GM23338 (cell line): ENCODE measurements around the gene PPP1R9B. TPM values are rescaled to one million over a fixed set of nuclear protein-coding genes. Genes with fewer than 3 reads are reported as not detected.

ENCODE experiments used
- ATAC-seq: fragments of 200-7000 bp; cut with Tn5 transposase; 3 replicates; pipeline ENCODE4 v1.9.1; 2020
- DNase-seq: peaks from one replicate; pipeline ENCODE4 v3.0.0-alpha.2; 2015; ENCODE audit warnings: low spot score
- H2AFZ ChIP-seq: fragments of 200-600 bp; sonication (generic); 2 replicates; pipeline ENCODE4 v1.8.0; 2016; ENCODE audit warnings: antibody characterized with exemption, mild to moderate bottlenecking, moderate library complexity
- H3F3A ChIP-seq: fragments of 200-600 bp; sonication (generic); replicated peaks from 2 replicates; pipeline ENCODE4 v1.8.0; 2017; ENCODE audit warnings: antibody characterized with exemption, mixed run types, low read depth
- H3K27ac ChIP-seq: fragments of 200-600 bp; sonication (generic); 2 replicates; pipeline ENCODE4 v1.6.1; 2016; ENCODE audit warnings: low read depth
- H3K27me3 ChIP-seq: fragments of 200-600 bp; sonication (generic); 2 replicates; pipeline ENCODE4 v1.8.0; 2016; ENCODE audit warnings: mild to moderate bottlenecking, mixed run types, moderate library complexity; ENCODE audit not compliant: insufficient read depth
- H3K36me3 ChIP-seq: fragments of 200-600 bp; sonication (generic); 2 replicates; pipeline ENCODE4 v1.8.0; 2016; ENCODE audit warnings: mild to moderate bottlenecking; ENCODE audit not compliant: insufficient read depth
- H3K4me1 ChIP-seq: fragments of 200-600 bp; sonication (generic); 2 replicates; pipeline ENCODE4 v1.8.0; 2016; ENCODE audit warnings: mild to moderate bottlenecking, moderate library complexity; ENCODE audit not compliant: insufficient read depth
- H3K4me2 ChIP-seq: fragments of 200-600 bp; sonication (generic); 2 replicates; pipeline ENCODE4 v1.7.1; 2017; ENCODE audit warnings: mixed run types
- H3K4me3 ChIP-seq: fragments of 200-600 bp; sonication (generic); 2 replicates; pipeline ENCODE4 v1.6.1; 2016; ENCODE audit warnings: mixed run types
- H3K79me2 ChIP-seq: fragments of 200-600 bp; sonication (generic); replicated peaks from 2 replicates; pipeline ENCODE4 v1.8.0; 2017; ENCODE audit warnings: mild to moderate bottlenecking; ENCODE audit not compliant: insufficient read depth
- H3K9me2 ChIP-seq: fragments of 200-600 bp; sonication (generic); 2 replicates; pipeline ENCODE4 v1.8.0; 2017; ENCODE audit not compliant: insufficient read depth
- H4K20me1 ChIP-seq: fragments of 200-600 bp; sonication (generic); replicated peaks from 2 replicates; pipeline ENCODE4 v1.8.0; 2017; ENCODE audit warnings: mild to moderate bottlenecking; ENCODE audit not compliant: insufficient read depth
- H3K27ac Mint-ChIP-seq: 2 replicates; pipeline ENCODE4 v1.8.0; 2020; ENCODE audit warnings: inconsistent platforms, mild to moderate bottlenecking, moderate library complexity, mixed read lengths
- H3K27me3 Mint-ChIP-seq: 3 replicates; pipeline ENCODE4 v1.8.0; 2022; ENCODE audit warnings: low read depth, mild to moderate bottlenecking, moderate library complexity, mixed read lengths, inconsistent platforms; ENCODE audit not compliant: insufficient read depth, poor library complexity
- H3K36me3 Mint-ChIP-seq: 3 replicates; pipeline ENCODE4 v1.8.0; 2021; ENCODE audit warnings: low read depth, mild to moderate bottlenecking, inconsistent platforms, moderate library complexity, mixed read lengths
- H3K4me1 Mint-ChIP-seq: 3 replicates; pipeline ENCODE4 v1.8.0; 2020; ENCODE audit warnings: mild to moderate bottlenecking, inconsistent platforms, mixed read lengths
- H3K4me3 Mint-ChIP-seq: 3 replicates; pipeline ENCODE4 v1.8.0; 2021; ENCODE audit warnings: moderate library complexity, mild to moderate bottlenecking, inconsistent platforms, mixed read lengths
- H3K9me3 Mint-ChIP-seq: 3 replicates; pipeline ENCODE4 v1.8.0; 2020; ENCODE audit warnings: moderate library complexity, mild to moderate bottlenecking, inconsistent platforms, mixed read lengths
- EZH2 ChIP-seq: fragments of 200-600 bp; sonication (generic); IDR thresholded peaks from one replicate; pipeline ENCODE4 v1.8.0; 2017; ENCODE audit warnings: antibody characterized with exemption, mild to moderate bottlenecking, low read depth; ENCODE audit not compliant: unreplicated experiment
- EZH2phosphoT487 ChIP-seq: fragments of 200-600 bp; sonication (generic); IDR thresholded peaks from one replicate; pipeline ENCODE4 v1.8.1; 2018; ENCODE audit warnings: antibody characterized with exemption; ENCODE audit not compliant: unreplicated experiment
- JUNB ChIP-seq: IDR thresholded peaks from one replicate; pipeline ENCODE4 v1.6.1; 2016; ENCODE audit warnings: antibody characterized with exemption; ENCODE audit not compliant: unreplicated experiment
- NANOG ChIP-seq: IDR thresholded peaks from 2 replicates; pipeline ENCODE4 v1.6.1; 2016; ENCODE audit warnings: antibody characterized with exemption, borderline replicate concordance
- POLR2AphosphoS5 ChIP-seq: IDR thresholded peaks from 2 replicates; pipeline ENCODE4 v1.6.1; 2016; ENCODE audit warnings: antibody characterized with exemption, low read depth
- REST ChIP-seq: IDR thresholded peaks from one replicate; pipeline ENCODE4 v1.6.1; 2018; ENCODE audit warnings: antibody characterized with exemption; ENCODE audit not compliant: unreplicated experiment
- STAT1 ChIP-seq: IDR thresholded peaks from one replicate; pipeline ENCODE4 v1.6.1; 2016; ENCODE audit warnings: antibody characterized with exemption; ENCODE audit not compliant: unreplicated experiment
- ZNF462 ChIP-seq: fragments of 250-450 bp; sonication (Bioruptor Pico); IDR thresholded peaks from 2 replicates; pipeline ENCODE4 v1.5.0; 2020; ENCODE audit warnings: mild to moderate bottlenecking, moderate library complexity
- polyA plus RNA-seq: library from polyadenylated mRNA; unstranded; fragments of >200 nt; fragmentation: Nextera tagmentation; extraction: Ambion mirVana; gene quantifications from 2 replicates; pipeline ENCODE4 v1.2.1, GENCODE V29; 2016
- total RNA-seq: library from RNA; depleted of rRNA; stranded (reverse); fragments of >200 nt; shearing (Covaris generic); gene quantifications from 2 replicates; pipeline ENCODE4 v1.2.3, GENCODE V29; 2014
- TF ChIP-seq, protein P1 (sequence below), 2 experiments: fragments of 200-600 bp in 1 of 2; sonication (generic) in 1 of 2; conservative IDR thresholded peaks; 2 replicates each; pipeline versions ENCODE4 v1.5.1 to v1.6.1; 2016 to 2017; ENCODE audit warnings: antibody characterized with exemption in 2 of 2, low read depth in 2 of 2, mild to moderate bottlenecking in 2 of 2, moderate library complexity in 1 of 2

Gene PPP1R9B
- total and polyA plus RNA-seq, 2 experiments from 2014 or later: 2.1 to 10.5 TPM

- Histone ChIP-seq H3F3A (no peaks in the 10 kb centered on the region; the same call in 1 of the 2 replicates), H4K20me1 (no peaks in the 10 kb centered on the region), H3K27ac (no peak overlapping the region), H2AFZ (no peak overlapping the region), H3K36me3 (no peaks in the 10 kb centered on the region), H3K9me2 (no peaks in the 10 kb centered on the region), H3K4me3 (no peak overlapping the region), H3K27me3 (peaks cover 18% of the 10 kb centered on the region; the same call in 1 of the 2 replicates), H3K79me2 (no peaks in the 10 kb centered on the region), H3K4me2 (no peak overlapping the region), H3K4me1 (peaks cover 13% of the 10 kb centered on the region)
- DNase-seq: no peak
- Mint-ChIP-seq H3K27ac (no peak overlapping the region), H3K4me1 (peaks cover 29% of the 10 kb centered on the region), H3K36me3 (no peaks in the 10 kb centered on the region), H3K9me3 (no peaks in the 10 kb centered on the region; the same call in 2 of the 3 replicates), H3K4me3 (no peak overlapping the region), H3K27me3 (peaks cover 17% of the 10 kb centered on the region)
- no peak for TF ChIP-seq EZH2phosphoT487
- no peak for TF ChIP-seq JUNB
- no peak for TF ChIP-seq ZNF462 (CRISPR knock-in tag)
- TF ChIP-seq, protein P1, sequence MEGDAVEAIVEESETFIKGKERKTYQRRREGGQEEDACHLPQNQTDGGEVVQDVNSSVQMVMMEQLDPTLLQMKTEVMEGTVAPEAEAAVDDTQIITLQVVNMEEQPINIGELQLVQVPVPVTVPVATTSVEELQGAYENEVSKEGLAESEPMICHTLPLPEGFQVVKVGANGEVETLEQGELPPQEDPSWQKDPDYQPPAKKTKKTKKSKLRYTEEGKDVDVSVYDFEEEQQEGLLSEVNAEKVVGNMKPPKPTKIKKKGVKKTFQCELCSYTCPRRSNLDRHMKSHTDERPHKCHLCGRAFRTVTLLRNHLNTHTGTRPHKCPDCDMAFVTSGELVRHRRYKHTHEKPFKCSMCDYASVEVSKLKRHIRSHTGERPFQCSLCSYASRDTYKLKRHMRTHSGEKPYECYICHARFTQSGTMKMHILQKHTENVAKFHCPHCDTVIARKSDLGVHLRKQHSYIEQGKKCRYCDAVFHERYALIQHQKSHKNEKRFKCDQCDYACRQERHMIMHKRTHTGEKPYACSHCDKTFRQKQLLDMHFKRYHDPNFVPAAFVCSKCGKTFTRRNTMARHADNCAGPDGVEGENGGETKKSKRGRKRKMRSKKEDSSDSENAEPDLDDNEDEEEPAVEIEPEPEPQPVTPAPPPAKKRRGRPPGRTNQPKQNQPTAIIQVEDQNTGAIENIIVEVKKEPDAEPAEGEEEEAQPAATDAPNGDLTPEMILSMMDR (conservative IDR thresholded peaks at IDR 0.05; ENCODE audit: low read depth in 2 of 2): no peak
- TF ChIP-seq REST: no peak
- no peak for TF ChIP-seq NANOG
- no peak for TF ChIP-seq EZH2
- no peak for TF ChIP-seq POLR2AphosphoS5
- TF ChIP-seq STAT1: no peak
- ATAC-seq: no peak
Measured at GRCh38 chr17:50164697-50164988, 14.2 kb upstream of the PPP1R9B start.
